Keratinocyte (primary cell): Measurements from ENCODE around the gene CRX. TPM values are rescaled to one million over a fixed set of nuclear protein-coding genes. Genes with fewer than 3 reads are reported as not detected.

Experiments used
- DNase-seq: peaks from one replicate; pipeline ENCODE4 v3.0.0-alpha.2; 2011; ENCODE audit warnings: low read depth, missing footprints, low spot score
- FAIRE-seq: peaks from 2 replicates; lab custom pipeline; 2011; peaks lifted over from hg19 to GRCh38; lab: Jason Lieb, UNC
- H2AFZ ChIP-seq: 2 replicates; pipeline ENCODE4 v1.6.0; 2012; ENCODE audit warnings: low read length, control low read depth, inconsistent platforms; ENCODE audit not compliant: control insufficient read depth
- H3K27ac ChIP-seq: 2 replicates; pipeline ENCODE4 v1.5.1; 2011; ENCODE audit warnings: low read length; ENCODE audit not compliant: control insufficient read depth, insufficient read depth
- H3K27me3 ChIP-seq: 3 replicates; pipeline ENCODE4 v1.6.0; 2011; ENCODE audit warnings: low read length; ENCODE audit not compliant: control insufficient read depth, insufficient read depth; ENCODE audit errors: extremely low read depth
- H3K36me3 ChIP-seq, 2 experiments: 2 replicates in 1 of 2; 3 replicates in 1 of 2; pipeline ENCODE4 v1.5.1; 2011; ENCODE audit warnings: low read length in 2 of 2, mild to moderate bottlenecking in 1 of 2; ENCODE audit not compliant: control insufficient read depth in 2 of 2, insufficient read depth in 2 of 2; ENCODE audit errors: extremely low read depth in 1 of 2
- H3K4me1 ChIP-seq: 3 replicates; pipeline ENCODE4 v1.5.1; 2011; ENCODE audit warnings: low read length; ENCODE audit not compliant: control insufficient read depth, insufficient read depth; ENCODE audit errors: extremely low read depth
- H3K4me2 ChIP-seq: 3 replicates; pipeline ENCODE4 v1.6.0; 2011; ENCODE audit warnings: low read depth, low read length; ENCODE audit not compliant: control insufficient read depth, insufficient read depth; ENCODE audit errors: extremely low read depth
- H3K4me3 ChIP-seq, 3 experiments: fragments of 200-600 bp in 1 of 3; sonication (generic) in 1 of 3; 2 replicates in 2 of 3; 3 replicates in 1 of 3; pipeline ENCODE4 v1.5.1; 2011 to 2016; ENCODE audit warnings: low read length in 3 of 3, mild to moderate bottlenecking in 3 of 3, control low read depth in 2 of 3, inconsistent platforms in 1 of 3, low read depth in 1 of 3, mixed read lengths in 1 of 3, mixed run types in 1 of 3, moderate library complexity in 1 of 3; ENCODE audit not compliant: control insufficient read depth in 2 of 3, insufficient read depth in 2 of 3; ENCODE audit errors: extremely low read depth in 1 of 3
- H3K79me2 ChIP-seq: 2 replicates; pipeline ENCODE4 v1.6.0; 2012; ENCODE audit warnings: low read length; ENCODE audit not compliant: control insufficient read depth, insufficient read depth
- H3K9ac ChIP-seq: 3 replicates; pipeline ENCODE4 v1.6.0; 2011; ENCODE audit warnings: low read length; ENCODE audit not compliant: control insufficient read depth, insufficient read depth; ENCODE audit errors: extremely low read depth
- H3K9me1 ChIP-seq: 3 replicates; pipeline ENCODE4 v1.6.0; 2011; ENCODE audit warnings: low read length; ENCODE audit not compliant: control insufficient read depth, insufficient read depth; ENCODE audit errors: extremely low read depth
- H3K9me3 ChIP-seq: 2 replicates; pipeline ENCODE4 v1.5.1; 2012; ENCODE audit warnings: low read depth, low read length; ENCODE audit not compliant: control insufficient read depth
- H4K20me1 ChIP-seq: 3 replicates; pipeline ENCODE4 v1.6.0; 2011; ENCODE audit warnings: low read length; ENCODE audit not compliant: control insufficient read depth, insufficient read depth; ENCODE audit errors: extremely low read depth
- CTCF ChIP-seq, 3 experiments: IDR thresholded peaks in 1 of 3; conservative IDR thresholded peaks in 1 of 3; optimal IDR thresholded peaks in 1 of 3; 2 replicates in 2 of 3; 3 replicates in 1 of 3; pipeline versions ENCODE3 to v1.5.1; 2011; ENCODE audit warnings: low read length in 3 of 3, mild to moderate bottlenecking in 3 of 3, moderate library complexity in 2 of 3, control low read depth in 1 of 3, inconsistent platforms in 1 of 3; ENCODE audit not compliant: insufficient read depth in 2 of 3; ENCODE audit errors: extremely low read depth in 1 of 3
- EZH2 ChIP-seq: IDR thresholded peaks from one replicate; pipeline ENCODE4 v1.6.1; 2012; ENCODE audit warnings: inconsistent platforms, mild to moderate bottlenecking, low read length, moderate library complexity
- dilution Hi-C: fragments of 300-500 bp; cut with MboI; formaldehyde crosslinking; loops from one replicate; pipeline ENCODE4 v1.7.0; 2020; ENCODE audit warnings: low sequenced_read_pairs; ENCODE audit not compliant: extremely low pct_ligation_motif_present
- polyA plus RNA-seq, 5 experiments: library from polyadenylated mRNA; depleted of rRNA in 3 of 5; stranded (reverse) in 3 of 5; stranded (forward) in 1 of 5; unstranded in 1 of 5; fragments of >200 nt; gene quantifications; 1 replicate in 1 of 5; 2 replicates in 3 of 5; 3 replicates in 1 of 5; pipeline versions ENCODE4 v1.2.1 to v1.2.3, GENCODE V29; 2011 to 2012; ENCODE audit warnings: missing spikeins in 2 of 5, low read depth in 1 of 5, low replicate concordance in 1 of 5

The CRX gene
- polyA plus RNA-seq, 1 donor (not counting 4 experiments of a cell fraction or from before 2014, with no cell fraction given), result not detected

- Histone ChIP-seq H3K4me2 (no peak within 1 kb of the TSS), H3K27ac (no peak within 1 kb of the TSS), H3K4me1 (no peaks in the 10 kb centered on the region), H4K20me1 (no peaks in the 10 kb centered on the region), H3K36me3 (no peaks in the 10 kb centered on the region), H3K9me1 (no peaks in the 10 kb centered on the region), H3K9me3 (no peaks in the 10 kb centered on the region), H2AFZ (no peak within 1 kb of the TSS), H3K9ac (no peak within 1 kb of the TSS), H3K27me3 (peaks cover 4% of the 10 kb centered on the region), H3K79me2 (no peaks in the 10 kb centered on the region), H3K4me3 (no peak within 1 kb of the TSS)
- dilution Hi-C loops, result no loop called here
- TF ChIP-seq EZH2, result no peak
- no peak for TF ChIP-seq CTCF (optimal IDR thresholded peaks at IDR 0.05 in 1 of 3, IDR thresholded peaks at IDR 0.05 in 1 of 3, conservative IDR thresholded peaks at IDR 0.05 in 1 of 3; ENCODE audit: extremely low read depth in 1 of 3, insufficient read depth in 2 of 3, low read length in 3 of 3)
- DNase-seq, result no peak
- FAIRE-seq, result no peak
Measured at GRCh38 chr19:47886010-47886559, 64.3 kb downstream of the CRX start, which contains the start of gene SULT2A1. TSS of gene SULT2A1 (minus strand) at chr19:47886315. CDS start at chr19:47886257, 58 bp downstream.

GRCh38 chr19:47890865-47891621 lies 69.3 kb downstream of the CRX start:
- H3K4me3 ChIP-seq, result no peak overlapping the region
- dilution Hi-C loops, result no loop called here
- no peak for DNase-seq
- no peak for TF ChIP-seq CTCF (optimal IDR thresholded peaks at IDR 0.05 in 1 of 3, IDR thresholded peaks at IDR 0.05 in 1 of 3, conservative IDR thresholded peaks at IDR 0.05 in 1 of 3; ENCODE audit: extremely low read depth in 1 of 3, insufficient read depth in 2 of 3, low read length in 3 of 3)
- TF ChIP-seq EZH2, result no peak
- H2AFZ ChIP-seq, result no peak overlapping the region
- no peaks in the 10 kb centered on the region for H3K36me3 ChIP-seq
- H3K4me2 ChIP-seq, result no peak overlapping the region
- H3K4me1 ChIP-seq, result no peaks in the 10 kb centered on the region
- H3K9me1 ChIP-seq, result no peaks in the 10 kb centered on the region
- H4K20me1 ChIP-seq, result no peaks in the 10 kb centered on the region
- H3K9me3 ChIP-seq, result no peaks in the 10 kb centered on the region
- H3K27me3 ChIP-seq, result no peaks in the 10 kb centered on the region
- H3K9ac ChIP-seq, result no peak overlapping the region
- no peaks in the 10 kb centered on the region for H3K79me2 ChIP-seq
- no peak overlapping the region for H3K27ac ChIP-seq
- FAIRE-seq, result no peak
